GM21360 (cell line): ENCODE measurements around the gene MT1F.
A peak's percentile ranks its signal among the peaks of the same experiment; 100 is the strongest.
"Not testable (repeated sequence)": the region's sequence is repeated elsewhere in the genome, so short reads cannot be mapped to it uniquely, and the experiment has no call there.

Source experiments
- ATAC-seq: cut with Tn5 transposase; IDR thresholded peaks from one replicate; pipeline ENCODE4 v1.9.1; 2021; ENCODE audit warnings: mild to moderate bottlenecking, moderate library complexity; ENCODE audit not compliant: unreplicated experiment

MT1F gene

DNA sequence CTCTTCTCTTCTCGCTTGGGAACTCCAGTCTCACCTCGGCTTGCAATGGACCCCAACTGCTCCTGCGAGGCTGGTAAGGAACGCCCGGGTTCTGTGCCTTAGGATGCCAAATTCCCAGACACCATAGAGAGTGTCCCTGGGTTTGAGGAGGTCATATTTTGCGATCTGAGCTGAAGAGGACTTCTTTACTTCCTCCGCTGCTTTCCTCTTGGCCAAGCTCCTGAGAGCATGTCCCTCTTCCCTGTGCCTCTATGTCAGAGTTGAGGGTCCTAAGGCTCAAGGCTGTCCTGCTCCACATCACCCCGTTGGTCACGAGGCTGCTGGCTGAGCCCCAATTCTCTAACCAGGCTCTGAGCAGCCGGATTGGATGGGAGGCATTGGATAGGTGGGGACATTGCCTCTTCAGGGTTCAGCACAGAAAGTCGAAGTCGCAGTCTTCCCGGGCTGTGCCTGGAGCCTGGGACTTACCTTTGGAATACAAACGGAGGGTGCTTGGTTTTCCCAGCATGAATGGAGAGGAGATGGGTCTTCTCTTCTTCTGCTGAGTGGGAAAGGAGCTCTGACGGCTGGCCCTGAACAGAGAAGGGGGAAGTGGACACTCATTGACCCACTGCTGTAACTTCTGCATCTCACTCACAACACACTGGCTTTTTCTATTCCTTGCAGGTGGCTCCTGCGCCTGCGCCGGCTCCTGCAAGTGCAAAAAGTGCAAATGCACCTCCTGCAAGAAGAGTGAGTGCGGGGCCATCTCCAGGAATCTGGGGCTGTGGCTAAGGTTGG is 12.3 kb downstream of the MT1F start:
- ATAC-seq: no peak

DNA sequence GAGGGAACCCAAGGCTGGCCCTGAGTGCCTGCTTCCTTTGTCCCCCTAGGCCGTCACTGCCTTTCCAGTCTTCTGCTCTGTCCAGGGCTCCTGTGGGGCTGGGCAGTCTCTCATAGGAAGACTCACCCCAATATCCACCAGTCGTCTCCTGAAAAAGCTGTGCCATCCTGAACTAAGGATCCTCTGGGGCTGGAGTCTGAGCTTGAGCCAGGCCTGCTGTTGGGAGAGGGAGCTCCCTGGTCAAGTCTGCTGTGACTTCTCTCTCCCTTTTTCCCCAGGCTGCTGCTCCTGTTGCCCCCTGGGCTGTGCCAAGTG is 12.8 kb downstream of the MT1F start:
- no peak for ATAC-seq

DNA sequence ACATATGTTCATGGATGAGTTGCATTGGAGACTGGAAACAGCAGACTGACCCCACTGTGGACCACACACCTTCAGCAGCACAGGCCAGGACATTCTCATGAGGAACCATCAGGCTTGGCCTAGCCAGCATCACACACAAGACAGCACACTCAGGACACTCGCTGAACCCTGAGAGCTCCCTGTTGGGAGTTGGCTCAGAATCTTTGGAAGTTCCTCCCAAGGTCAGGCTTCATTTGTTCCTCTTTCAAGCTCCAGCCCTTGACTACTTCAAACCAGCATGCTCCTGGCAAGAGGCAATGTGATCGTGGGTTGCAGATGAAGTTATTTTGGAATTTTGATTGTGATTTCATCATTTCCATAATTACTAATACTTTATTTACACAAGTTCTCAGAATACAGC is 13.9 kb downstream of the MT1F start:
- ATAC-seq: not testable (repeated sequence)

DNA sequence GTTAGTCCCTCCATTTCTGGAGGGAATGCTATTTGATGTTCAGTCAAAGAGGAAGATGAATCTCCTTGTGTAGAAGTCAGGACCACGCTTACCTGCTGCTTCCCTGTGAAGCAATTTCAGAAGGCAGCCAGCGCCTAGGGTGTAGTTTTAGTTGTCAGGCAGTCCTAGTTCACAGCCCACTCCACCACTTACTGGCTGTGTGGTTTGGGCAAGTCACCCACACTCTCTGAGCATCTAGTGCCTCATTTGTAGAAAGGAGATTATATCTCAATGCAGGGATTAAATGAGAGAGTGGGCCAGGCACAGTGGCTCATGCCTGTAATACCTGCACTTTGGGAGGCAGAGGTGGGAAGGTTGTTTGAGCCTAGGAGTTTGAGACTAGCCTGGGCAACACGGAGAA is 14.4 kb downstream of the MT1F start:
- ATAC-seq: not testable (repeated sequence)

DNA sequence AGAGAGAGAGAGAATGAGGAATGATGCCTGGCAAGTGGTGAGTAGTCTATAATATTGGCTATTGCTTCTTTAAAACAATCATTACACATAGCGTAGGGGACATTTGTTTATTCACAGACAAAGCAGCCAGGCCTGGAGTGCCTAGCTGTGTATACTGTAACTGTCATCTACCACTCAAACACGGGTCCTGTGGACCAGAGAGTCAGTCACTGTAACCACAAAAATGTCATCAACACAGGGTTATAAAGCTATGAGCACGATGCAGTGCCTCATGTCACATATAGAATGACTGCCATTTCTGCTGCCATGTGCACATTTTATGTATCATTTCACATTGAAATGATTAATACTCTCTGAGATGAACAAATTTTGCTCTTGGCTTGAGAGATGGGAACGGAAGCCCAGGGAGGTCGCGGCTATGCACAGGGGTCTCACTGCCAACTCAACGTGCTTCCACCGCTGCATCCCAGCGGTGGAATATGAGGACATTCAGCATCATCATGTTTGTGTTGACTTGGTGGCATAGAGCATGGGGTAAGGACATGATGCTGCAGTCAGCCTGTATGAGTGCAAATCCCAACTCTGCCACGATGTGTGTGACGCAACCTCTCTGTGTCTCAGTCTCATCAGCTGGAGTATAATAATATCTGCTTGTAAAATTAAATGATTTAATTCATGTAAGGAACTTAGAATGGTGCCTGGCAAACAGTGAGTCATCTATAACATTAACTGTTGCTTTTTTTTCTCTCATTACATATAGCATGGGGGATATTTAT is 15.2 kb downstream of the MT1F start:
- ATAC-seq: no peak

DNA sequence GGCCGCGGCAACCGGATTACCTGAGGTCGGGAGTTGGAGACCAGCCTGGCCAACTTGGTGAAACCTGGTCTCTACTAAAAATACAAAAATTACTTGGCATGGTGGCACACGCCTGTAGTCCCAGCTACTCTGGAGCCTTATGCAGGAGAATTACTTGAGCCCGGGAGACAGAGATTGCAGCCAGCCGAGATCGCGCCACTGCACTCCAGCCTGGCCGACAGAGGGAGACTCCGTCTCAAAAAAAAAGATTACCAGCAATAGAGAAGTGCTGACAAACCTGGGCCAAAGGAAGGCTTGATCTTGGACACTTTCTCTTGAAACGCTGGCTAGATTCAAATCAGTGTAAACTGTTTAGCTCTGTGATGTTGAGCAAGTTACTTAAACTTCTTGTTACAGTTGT is 16.2 kb downstream of the MT1F start:
- ATAC-seq: no peak

DNA sequence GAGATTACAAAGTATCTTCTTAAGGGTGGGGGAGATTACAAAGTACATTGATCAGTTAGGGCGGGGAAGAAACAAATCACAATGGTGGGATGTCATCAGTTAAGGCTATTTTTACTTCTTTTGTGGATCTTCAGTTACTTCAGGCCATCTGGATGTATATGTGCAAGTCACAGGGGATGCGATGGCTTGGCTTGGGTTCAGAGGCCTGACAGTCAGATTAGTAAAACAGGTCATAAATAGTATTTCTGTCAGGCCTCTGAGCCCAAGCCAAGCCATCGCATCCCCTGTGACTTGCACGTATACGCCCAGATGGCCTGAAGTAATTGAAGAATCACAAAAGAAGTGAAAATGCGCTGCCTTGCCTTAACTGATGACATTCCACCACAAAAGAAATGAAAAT is 16.8 kb downstream of the MT1F start:
- not testable (repeated sequence) for ATAC-seq

DNA sequence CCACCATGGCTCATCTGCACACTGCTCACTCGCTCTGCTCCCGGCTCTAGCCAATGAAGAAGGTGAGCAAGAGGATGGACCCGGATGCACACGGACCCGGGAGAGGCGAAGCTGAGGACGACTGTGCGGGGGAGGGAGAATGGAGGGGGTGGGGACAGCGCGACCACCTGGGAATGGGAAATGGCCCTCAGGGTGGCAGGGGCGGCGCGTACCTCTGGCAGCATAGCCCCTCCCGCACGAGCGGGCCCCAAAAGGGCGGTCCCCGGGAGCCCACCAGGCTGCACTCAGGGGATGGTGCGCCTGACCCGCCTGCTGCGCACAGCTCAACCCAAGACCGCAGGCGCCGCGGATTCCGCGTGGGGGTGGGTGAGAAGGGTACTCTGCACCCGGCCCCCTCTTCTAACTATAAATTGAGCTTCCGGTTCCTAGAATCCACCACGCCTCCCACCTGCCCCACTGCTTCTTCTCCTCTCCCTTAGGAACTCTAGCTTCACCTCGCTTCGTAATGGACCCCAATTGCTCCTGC is 18.0 kb downstream of the MT1F start:
- no peak for ATAC-seq

DNA sequence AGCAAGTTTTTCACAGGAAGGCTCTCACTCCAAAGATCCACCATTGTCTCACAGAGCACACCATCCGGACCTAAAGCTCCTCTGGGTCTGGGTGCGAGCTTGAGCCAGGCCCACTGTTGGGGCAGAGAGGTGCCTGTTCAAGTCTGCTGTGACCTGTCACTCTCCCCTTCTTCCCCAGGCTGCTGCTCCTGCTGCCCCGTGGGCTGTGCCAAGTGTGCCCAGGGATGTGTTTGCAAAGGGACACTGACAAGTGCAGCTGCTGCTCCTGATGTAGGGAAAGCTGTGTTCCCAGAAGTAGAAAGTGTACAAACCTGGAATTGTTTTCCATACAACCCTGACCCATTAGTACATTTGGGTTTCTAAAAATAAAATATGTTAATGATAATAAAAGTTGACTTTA is 19.7 kb downstream of the MT1F start:
- no peak for ATAC-seq

DNA sequence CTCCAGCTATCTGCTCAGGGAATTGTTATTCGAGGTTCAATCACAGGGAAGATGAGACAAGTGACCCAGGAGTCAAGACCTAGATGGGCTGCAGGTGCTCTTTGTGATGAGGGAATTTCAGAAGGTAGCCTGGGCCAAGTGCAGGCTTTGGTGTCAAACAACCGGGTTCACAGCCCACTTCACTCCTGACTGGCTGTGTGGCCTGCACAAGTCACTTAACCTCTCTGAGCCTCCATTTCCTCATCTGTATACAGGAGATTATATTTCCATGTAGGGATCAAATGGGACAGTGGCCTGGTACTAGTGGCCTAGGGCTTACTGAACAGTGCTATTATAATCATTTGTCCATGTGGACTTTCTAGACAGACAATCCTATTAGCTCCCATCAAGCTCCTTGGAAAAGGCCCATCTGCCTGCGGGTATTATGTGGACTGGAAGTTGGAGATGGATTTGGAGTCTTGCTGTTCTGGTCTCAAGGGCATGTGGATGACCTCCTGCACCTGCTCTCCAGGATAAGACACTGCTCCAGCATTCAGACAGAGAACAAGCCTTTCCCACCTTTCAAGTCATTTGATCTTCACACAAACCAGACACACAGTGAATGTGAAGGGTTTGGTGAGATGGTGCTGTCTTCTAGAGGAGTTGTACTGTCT is 21.4 kb downstream of the MT1F start:
- no peak for ATAC-seq

DNA sequence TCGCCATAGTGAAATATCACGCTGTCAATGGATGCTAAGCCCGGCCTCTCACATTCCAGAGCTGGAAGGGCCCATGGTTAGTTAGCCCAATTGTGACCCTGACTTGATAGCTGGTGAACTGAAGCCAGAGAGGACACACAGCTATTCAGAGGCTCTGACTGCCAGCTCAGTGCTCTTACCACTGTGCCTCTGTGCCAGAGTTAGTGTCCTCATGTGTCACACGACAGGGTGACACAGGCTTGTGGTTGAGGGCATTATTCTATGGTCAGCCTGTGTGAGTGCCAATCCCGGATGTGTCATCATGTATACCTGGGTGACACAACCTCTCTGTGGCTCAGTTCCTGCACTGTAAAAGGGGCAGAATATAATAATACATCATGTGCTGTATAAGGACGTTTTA is 22.1 kb downstream of the MT1F start:
- ATAC-seq: no peak

DNA sequence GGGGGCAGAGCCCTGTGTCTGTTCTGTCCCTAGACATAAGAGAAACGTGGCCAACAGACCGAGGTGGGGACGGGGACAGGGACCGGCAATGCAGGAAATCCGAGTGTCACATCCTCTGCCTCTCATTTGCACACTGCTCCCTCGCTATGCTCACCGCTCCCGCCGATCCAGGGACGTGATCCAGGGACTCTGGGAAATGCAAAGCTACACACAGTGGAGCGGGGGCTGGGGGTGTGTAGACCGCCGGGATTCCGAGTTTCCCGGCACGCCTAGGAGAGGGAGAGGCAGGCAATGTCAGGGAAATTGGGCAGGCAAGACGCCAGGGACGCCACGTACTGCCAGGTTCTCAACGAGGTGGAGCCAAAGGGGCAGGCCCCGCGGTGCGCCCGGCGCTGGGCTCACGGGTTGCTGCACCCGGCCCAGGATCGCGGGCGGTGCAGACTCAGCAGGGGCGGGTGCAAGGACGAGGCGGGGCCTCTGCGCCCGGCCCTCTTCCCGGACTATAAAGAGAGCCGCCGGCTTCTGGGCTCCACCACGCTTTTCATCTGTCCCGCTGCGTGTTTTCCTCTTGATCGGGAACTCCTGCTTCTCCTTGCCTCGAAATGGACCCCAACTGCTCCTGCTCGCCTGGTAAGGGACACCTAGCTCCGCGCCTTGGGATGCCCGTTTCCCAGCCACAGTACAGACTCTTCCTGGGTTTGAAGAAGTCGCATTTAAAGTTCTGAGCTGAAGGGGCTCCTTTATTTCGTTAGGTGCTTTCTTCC is 24.4 kb downstream of the MT1F start, which contains the start of gene MT1X:
Gene MT1X, plus strand, starts transcription at position 532 of the 764 bp plus-strand sequence. Its CDS starts 71 bp downstream, at position 603.
- ATAC-seq: peak; percentile 97

DNA sequence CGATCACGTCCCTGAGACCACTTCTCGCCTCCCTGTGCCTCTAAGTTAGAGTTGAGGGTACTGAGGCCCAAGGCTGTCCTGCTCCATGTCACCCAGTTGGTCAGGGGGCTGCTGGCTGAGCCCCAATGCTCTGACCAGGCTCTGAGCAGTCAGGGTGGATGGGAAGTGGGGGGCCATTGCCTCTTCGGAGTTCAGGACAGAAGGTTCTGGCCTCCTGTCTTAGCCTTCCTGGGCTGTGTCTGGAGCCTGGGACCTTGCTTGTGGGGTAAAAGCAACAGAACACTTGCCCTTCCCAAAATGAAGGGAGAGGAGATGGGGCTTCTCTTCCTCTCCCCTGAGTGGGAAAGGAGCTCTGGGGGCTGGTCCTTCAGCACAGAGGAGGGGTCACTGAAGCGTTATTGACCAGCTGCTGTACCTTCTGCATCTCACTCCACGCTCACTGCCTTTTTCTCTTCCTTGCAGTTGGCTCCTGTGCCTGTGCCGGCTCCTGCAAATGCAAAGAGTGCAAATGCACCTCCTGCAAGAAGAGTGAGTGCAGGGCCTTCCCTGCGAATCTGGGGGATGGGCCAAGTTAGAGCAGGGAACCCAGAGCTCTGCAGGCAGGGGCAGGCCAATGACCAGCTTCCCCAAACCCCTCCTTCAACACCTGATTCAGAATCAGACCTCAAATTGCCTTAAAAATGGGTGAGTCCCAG is 25.1 kb downstream of the MT1F start:
- ATAC-seq: no peak

DNA sequence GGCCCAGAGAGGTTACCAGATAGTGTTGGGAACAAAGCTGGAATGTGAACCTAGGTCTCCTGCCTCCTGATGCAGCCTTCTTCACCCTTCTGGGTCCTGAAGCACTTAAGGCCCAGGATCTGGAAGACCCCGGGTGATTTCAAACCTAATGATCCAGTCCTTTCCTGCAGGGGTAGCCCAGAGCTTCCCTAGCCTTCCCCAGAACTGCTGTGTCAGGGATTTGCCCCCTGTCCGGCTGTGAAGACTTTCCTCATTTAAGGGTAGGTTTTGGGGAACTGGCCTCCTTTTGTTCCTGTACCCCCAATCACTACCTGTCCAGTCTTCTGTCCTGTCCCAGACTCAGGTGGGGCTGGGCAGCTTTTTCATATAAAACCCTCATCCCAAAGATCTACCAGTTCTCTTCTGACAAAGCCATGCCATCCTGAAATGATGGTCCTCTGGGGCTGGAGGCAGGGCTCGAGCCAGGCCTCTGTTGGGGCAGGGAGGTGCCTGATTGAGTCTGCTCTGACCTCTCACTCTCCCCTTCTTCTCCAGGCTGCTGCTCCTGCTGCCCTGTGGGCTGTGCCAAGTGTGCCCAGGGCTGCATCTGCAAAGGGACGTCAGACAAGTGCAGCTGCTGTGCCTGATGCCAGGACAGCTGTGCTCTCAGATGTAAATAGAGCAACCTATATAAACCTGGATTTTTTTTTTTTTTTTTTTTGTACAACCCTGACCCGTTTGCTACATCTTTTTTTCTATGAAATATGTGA is 25.8 kb downstream of the MT1F start:
- ATAC-seq: no peak

DNA sequence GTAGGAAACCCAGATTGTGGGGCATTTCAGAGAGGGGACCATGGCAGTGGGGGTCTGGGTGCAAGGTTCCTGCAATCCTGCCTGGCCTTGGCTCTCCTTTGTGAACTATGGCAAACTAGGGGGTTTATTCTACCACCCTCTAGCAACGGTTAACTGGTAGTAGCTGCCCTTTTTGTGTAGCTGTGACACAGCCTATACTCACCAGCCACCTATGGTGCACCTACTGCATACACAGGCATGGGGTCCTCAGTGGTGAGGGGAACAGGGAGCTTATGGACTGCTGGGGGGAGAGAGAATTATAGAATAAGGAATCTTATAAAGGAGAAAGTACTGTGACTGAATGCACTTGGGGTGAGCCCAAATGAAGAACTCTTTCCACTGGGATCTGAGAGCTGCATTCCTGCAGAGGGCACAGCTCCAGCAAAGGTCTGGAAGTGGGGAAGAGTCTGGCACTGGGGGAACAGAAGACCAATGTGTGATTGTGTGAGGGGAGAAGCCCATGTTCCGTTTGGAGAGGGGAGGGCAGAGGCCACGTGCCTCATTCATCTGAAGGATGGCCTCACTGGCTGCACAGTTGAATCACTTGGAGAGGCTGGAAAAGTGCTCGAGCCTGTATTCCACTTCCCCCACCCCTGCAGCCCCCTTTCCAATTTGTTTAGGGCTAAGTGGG is 26.6 kb downstream of the MT1F start:
- no peak for ATAC-seq

DNA sequence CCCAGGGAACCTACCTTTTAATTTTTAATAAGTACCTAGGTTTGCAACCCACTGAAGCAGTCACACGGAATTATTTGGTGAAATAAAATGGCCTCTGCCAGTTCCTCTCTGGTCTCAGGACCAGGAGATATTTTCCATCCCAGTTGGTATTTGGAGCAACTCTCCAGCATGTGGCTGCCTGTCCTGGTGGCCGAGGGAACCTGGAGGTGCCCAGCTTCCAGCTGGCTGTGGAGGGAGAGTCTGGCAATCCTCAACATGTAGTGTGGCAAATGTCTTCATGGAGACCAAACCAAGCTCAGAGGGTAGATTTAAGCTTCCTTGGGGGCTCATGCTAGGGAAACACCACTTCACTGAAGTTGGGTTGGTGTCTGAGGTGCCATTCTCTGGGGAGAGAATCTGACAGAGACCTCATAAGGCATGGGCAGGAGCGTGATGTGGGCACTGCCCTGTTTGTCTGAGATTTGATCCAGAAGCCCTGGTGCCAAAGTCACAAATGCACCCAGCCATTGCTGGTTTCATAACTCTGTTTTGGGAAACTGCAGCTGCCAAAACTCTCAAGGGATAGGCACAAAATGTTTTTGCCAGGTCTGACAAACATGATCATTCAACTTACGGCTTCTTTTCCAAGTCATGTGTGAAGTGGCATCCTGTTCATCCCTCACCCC is 27.3 kb downstream of the MT1F start:
- no peak for ATAC-seq

DNA sequence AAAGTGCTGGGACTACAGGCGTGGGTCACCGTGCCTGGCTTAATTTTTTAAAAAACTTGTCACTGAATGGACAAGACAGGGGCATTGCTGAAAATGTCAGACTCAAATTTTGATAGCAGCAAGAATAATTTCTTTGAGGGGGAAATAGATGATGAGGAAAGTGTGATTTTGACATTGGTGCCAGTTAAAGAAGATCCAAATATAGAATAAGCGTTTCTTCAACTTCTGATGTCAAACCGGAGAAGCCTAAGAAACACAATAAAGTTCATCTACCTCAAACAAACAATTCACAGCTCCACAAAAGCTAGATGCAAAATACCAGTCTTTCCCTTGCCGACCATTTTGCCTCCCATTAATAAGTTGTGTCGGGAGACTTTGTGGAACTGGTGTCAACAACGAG is 29.0 kb downstream of the MT1F start:
- no peak for ATAC-seq

DNA sequence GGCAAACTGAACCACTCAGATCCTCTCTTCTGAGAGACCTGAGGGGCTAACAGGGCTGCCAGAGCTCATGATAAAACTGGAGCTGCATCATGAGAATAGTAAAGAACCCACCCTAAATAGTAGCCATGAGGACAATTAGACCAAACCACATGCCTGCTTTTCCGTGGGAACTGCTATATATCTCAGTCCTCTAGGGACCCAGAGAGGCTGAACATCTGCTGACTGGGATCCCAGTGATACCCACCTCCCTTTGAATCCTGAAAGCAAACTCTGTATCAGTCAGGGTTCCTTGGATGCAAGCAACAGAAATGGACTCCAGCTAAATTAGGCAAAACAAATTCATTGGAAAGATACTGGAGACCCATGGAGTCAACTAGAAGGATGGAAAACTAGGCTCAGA is 31.0 kb downstream of the MT1F start:
- no peak for ATAC-seq

DNA sequence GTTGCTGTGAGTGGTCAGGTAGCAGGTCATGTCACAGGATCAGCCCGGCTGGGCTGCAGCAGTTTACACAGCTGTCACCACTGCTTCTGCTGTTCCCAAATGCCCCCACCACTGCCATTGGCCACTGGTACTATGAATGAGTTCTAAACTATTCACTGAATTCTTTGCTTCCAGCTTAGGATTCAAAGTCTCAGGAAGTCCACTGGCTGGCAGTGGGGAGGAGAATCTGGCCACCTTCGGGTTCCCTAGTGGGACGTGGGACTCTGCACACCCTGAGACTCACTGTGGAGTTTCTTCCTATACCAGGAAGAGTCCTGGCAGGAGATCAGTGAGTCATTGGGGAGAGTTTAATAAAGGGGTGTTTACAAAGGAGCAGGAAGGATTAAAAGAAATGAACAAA is 31.4 kb downstream of the MT1F start:
- no peak for ATAC-seq
